HepG2 (cell line): ENCODE measurements around the gene C1RL. TPM values are rescaled to one million over a fixed set of nuclear protein-coding genes. Genes with fewer than 3 reads are reported as not detected.

Experiments used
- ATAC-seq: fragments of 200-7000 bp; cut with Tn5 transposase; 3 replicates; pipeline ENCODE4 v1.9.1; 2020; ENCODE audit warnings: mild to moderate bottlenecking, moderate library complexity
- BruUV-seq: library from RNA; stranded (reverse); fragments of 400-500 nt; replicated peaks from 2 replicates; lab custom pipeline; 2021; lab: Mats Ljungman, UMichigan
- CTCF ChIA-PET: fragments of 300-600 bp; formaldehyde crosslinking; extraction: SDS; loops from one replicate; lab custom pipeline; 2021; ENCODE audit warnings: low total read pairs, inconsistent platforms, low intra/inter-chr PET ratio; lab: Yijun Ruan, JAX
- POLR2A ChIA-PET: fragments of 350-600 bp; sonication (Branson Sonifier 250); formaldehyde crosslinking; loops from one replicate; lab custom pipeline; 2020; ENCODE audit warnings: antibody characterized with exemption, inconsistent platforms; lab: Yijun Ruan, JAX
- DNase-seq: peaks from one replicate; pipeline ENCODE4 v3.0.0-alpha.2; 2015; ENCODE audit warnings: low spot score
- FAIRE-seq: peaks from 3 replicates; lab custom pipeline; 2011; peaks lifted over from hg19 to GRCh38; lab: Jason Lieb, UNC
- H2AFZ ChIP-seq: one replicate; pipeline ENCODE4 v1.6.1; 2011; ENCODE audit warnings: low read length, inconsistent platforms
- H3K27ac ChIP-seq: fragments of 300-600 bp; 3 replicates; pipeline ENCODE4 v1.8.0; 2011; ENCODE audit warnings: mixed run types, mild to moderate bottlenecking, mixed read lengths, low read length, inconsistent platforms; ENCODE audit not compliant: insufficient read depth; ENCODE audit errors: extremely low read length
- H3K27me3 ChIP-seq, 2 experiments: fragments of 200-600 bp in 1 of 2; 2 replicates in 1 of 2; 3 replicates in 1 of 2; pipeline versions ENCODE4 v1.6.0 to v1.8.0; 2011; ENCODE audit warnings: low read length in 2 of 2, mild to moderate bottlenecking in 2 of 2, moderate library complexity in 2 of 2, inconsistent platforms in 1 of 2; ENCODE audit not compliant: insufficient read depth in 2 of 2, control insufficient read depth in 1 of 2
- H3K36me3 ChIP-seq, 2 experiments: fragments of 200-600 bp in 1 of 2; replicated peaks in 1 of 2; 2 replicates in 1 of 2; 3 replicates in 1 of 2; pipeline versions ENCODE4 v1.5.1 to v1.8.0; 2011; ENCODE audit warnings: low read length in 2 of 2, inconsistent platforms in 1 of 2; ENCODE audit not compliant: insufficient read depth in 2 of 2, control insufficient read depth in 1 of 2
- H3K4me1 ChIP-seq: 2 replicates; pipeline ENCODE4 v1.5.1; 2012; ENCODE audit warnings: low read length, inconsistent platforms; ENCODE audit not compliant: insufficient read depth
- H3K4me2 ChIP-seq: 2 replicates; pipeline ENCODE4 v1.6.0; 2011; ENCODE audit warnings: low read depth, low read length, inconsistent platforms
- H3K4me3 ChIP-seq, 3 experiments: fragments of 200-600 bp in 1 of 3; sonication (generic), shearing (Covaris generic) in 1 of 3; replicated peaks in 1 of 3; 2 replicates each; pipeline ENCODE4 v1.5.1; 2011 to 2016; ENCODE audit warnings: low read length in 3 of 3, inconsistent platforms in 2 of 3, low read depth in 2 of 3, mild to moderate bottlenecking in 2 of 3, control low read depth in 1 of 3, mixed read lengths in 1 of 3; ENCODE audit not compliant: insufficient read depth in 1 of 3
- H3K79me2 ChIP-seq: one replicate; pipeline ENCODE4 v1.6.1; 2011; ENCODE audit warnings: low read length, inconsistent platforms; ENCODE audit not compliant: insufficient read depth
- H3K9ac ChIP-seq: 2 replicates; pipeline ENCODE4 v1.6.0; 2011; ENCODE audit warnings: mild to moderate bottlenecking, low read depth, low read length, inconsistent platforms; ENCODE audit not compliant: insufficient read depth
- H3K9me3 ChIP-seq: 2 replicates; pipeline ENCODE4 v1.5.1; 2012; ENCODE audit warnings: mild to moderate bottlenecking, low read length
- H4K20me1 ChIP-seq: 2 replicates; pipeline ENCODE4 v1.6.0; 2011; ENCODE audit warnings: inconsistent platforms, mild to moderate bottlenecking, low read length, moderate library complexity; ENCODE audit not compliant: insufficient read depth
- CENPBD1 ChIP-seq: sonication (generic); formaldehyde crosslinking; IDR thresholded peaks from 2 replicates; pipeline ENCODE4 v1.8.0; 2022; ENCODE audit warnings: missing genetic modification reagents, low read depth, mild to moderate bottlenecking, borderline replicate concordance
- HNRNPH1 ChIP-seq: fragments of 200-400 bp; formaldehyde crosslinking; optimal IDR thresholded peaks from 2 replicates; pipeline ENCODE3; 2017; ENCODE audit warnings: mild to moderate bottlenecking, low read depth, low read length
- IKZF4 ChIP-seq: sonication (generic); formaldehyde crosslinking; IDR thresholded peaks from 2 replicates; pipeline ENCODE4 v1.5.1; 2020; ENCODE audit warnings: borderline replicate concordance, mild to moderate bottlenecking, low read depth, missing genetic modification reagents; ENCODE audit errors: not compliant biosample characterization
- KLF15 ChIP-seq: sonication (generic); formaldehyde crosslinking; IDR thresholded peaks from 2 replicates; pipeline ENCODE4 v1.8.1; 2023; ENCODE audit warnings: borderline replicate concordance, mild to moderate bottlenecking, inconsistent platforms, missing genetic modification reagents, mixed read lengths
- SALL2 ChIP-seq: sonication (generic); formaldehyde crosslinking; IDR thresholded peaks from 2 replicates; pipeline ENCODE4 v1.8.1; 2023; ENCODE audit warnings: mild to moderate bottlenecking, missing genetic modification reagents, inconsistent platforms
- SNAPC5 ChIP-seq: sonication (generic); formaldehyde crosslinking; IDR thresholded peaks from 2 replicates; pipeline ENCODE4 v1.8.1; 2023; ENCODE audit warnings: mild to moderate bottlenecking, missing genetic modification reagents, borderline replicate concordance
- STAG1 ChIP-seq: sonication (generic); formaldehyde crosslinking; IDR thresholded peaks from 2 replicates; pipeline ENCODE4 v1.4.0; 2020; ENCODE audit warnings: missing genetic modification reagents
- TAF15 ChIP-seq: fragments of 200-400 bp; formaldehyde crosslinking; IDR thresholded peaks from one replicate; pipeline ENCODE4 v1.6.1; 2018; ENCODE audit warnings: mild to moderate bottlenecking, low read depth, low read length; ENCODE audit not compliant: poor library complexity, severe bottlenecking
- ZFP62 ChIP-seq: sonication (generic); formaldehyde crosslinking; IDR thresholded peaks from 2 replicates; pipeline ENCODE4 v1.4.0; 2020; ENCODE audit warnings: missing genetic modification reagents
- ZNF17 ChIP-seq: sonication (generic); formaldehyde crosslinking; IDR thresholded peaks from 2 replicates; pipeline ENCODE4 v1.5.0; 2020; ENCODE audit warnings: mild to moderate bottlenecking, missing genetic modification reagents
- ZNF329 ChIP-seq: sonication (generic); formaldehyde crosslinking; IDR thresholded peaks from 2 replicates; pipeline ENCODE4 v1.9.0; 2021; ENCODE audit warnings: low read depth, mild to moderate bottlenecking, missing genetic modification reagents
- ZNF7 ChIP-seq: IDR thresholded peaks from 2 replicates; pipeline ENCODE4 v1.6.1; 2016; ENCODE audit warnings: missing biosample characterization, missing genetic modification reagents
- ZNF788 ChIP-seq: sonication (generic); formaldehyde crosslinking; IDR thresholded peaks from 2 replicates; pipeline ENCODE4 v1.5.0; 2020; ENCODE audit warnings: mild to moderate bottlenecking, missing genetic modification reagents, borderline replicate concordance
- WGBS: methylation state at CpG from one replicate; pipeline ENCODE4 v1.1.6; 2017; ENCODE audit warnings: low lambda C conversion rate; 5-methylcytosine and 5-hydroxymethylcytosine counted together
- in situ Hi-C: cut with HindIII; loops from 2 replicates; pipeline ENCODE4 v1.10.0; 2017; ENCODE audit warnings: low pct_unique_long_range_greater_than_20kb; ENCODE audit not compliant: extremely low pct_ligation_motif_present
- intact Hi-C: fragments of 100-400 bp; cut with micrococcal nuclease; formaldehyde crosslinking; loops from one replicate; pipeline ENCODE4 v1.10.0; 2022; ENCODE audit not compliant: unreplicated experiment
- polyA plus RNA-seq, 8 experiments: library from polyadenylated mRNA; depleted of rRNA in 3 of 8; stranded (reverse) in 7 of 8; unstranded in 1 of 8; fragments of >200 nt; fragmentation: Illumina TruSeq in 4 of 8; extraction: Trizol in 4 of 8; gene quantifications; 2 replicates each; pipeline versions ENCODE4 v1.2.1 to v1.2.3, GENCODE V29; 2011 to 2016; ENCODE audit warnings: low read depth in 4 of 8, missing spikeins in 1 of 8, mixed read lengths in 1 of 8; ENCODE audit not compliant: insufficient read depth in 1 of 8
- total RNA-seq, 5 experiments: library from RNA; depleted of rRNA; stranded (reverse); fragments of >200 nt; fragmentation: Illumina TruSeq; extraction: Trizol; gene quantifications; 2 replicates each; pipeline ENCODE4 v1.2.3, GENCODE V29; 2016; ENCODE audit warnings: low read depth in 1 of 5
- TF ChIP-seq, protein P1 (sequence below): IDR thresholded peaks from 2 replicates; pipeline ENCODE4 v1.6.1; 2016
- TF ChIP-seq, protein P2 (sequence below): sonication (generic); formaldehyde crosslinking; IDR thresholded peaks from 2 replicates; pipeline ENCODE4 v1.8.1; 2023; ENCODE audit warnings: mild to moderate bottlenecking, missing genetic modification reagents
- TF ChIP-seq, protein P3 (sequence below): sonication (generic); formaldehyde crosslinking; IDR thresholded peaks from 2 replicates; pipeline ENCODE4 v1.9.0; 2021; ENCODE audit warnings: missing genetic modification reagents, borderline replicate concordance

Gene C1RL
- total and polyA plus RNA-seq, 2 of the 13 experiments (the other 11 are each of a cell fraction or from before 2014, with no cell fraction given) = 28.9 to 53.1 TPM

- TF ChIP-seq CENPBD1 (CRISPR knock-in tag) = no peak
- no peak for TF ChIP-seq STAG1 (CRISPR knock-in tag)
- TF ChIP-seq ZNF7 (CRISPR knock-in tag) = no peak
- TF ChIP-seq ZFP62 (CRISPR knock-in tag) = no peak
- no peak for TF ChIP-seq ZNF329 (CRISPR knock-in tag)
- no peak for TF ChIP-seq KLF15
- TF ChIP-seq SNAPC5 (CRISPR knock-in tag) = no peak
Measured at GRCh38 chr12:7154042-7154441, 45.0 kb upstream of the C1RL start (continued).

DNA sequence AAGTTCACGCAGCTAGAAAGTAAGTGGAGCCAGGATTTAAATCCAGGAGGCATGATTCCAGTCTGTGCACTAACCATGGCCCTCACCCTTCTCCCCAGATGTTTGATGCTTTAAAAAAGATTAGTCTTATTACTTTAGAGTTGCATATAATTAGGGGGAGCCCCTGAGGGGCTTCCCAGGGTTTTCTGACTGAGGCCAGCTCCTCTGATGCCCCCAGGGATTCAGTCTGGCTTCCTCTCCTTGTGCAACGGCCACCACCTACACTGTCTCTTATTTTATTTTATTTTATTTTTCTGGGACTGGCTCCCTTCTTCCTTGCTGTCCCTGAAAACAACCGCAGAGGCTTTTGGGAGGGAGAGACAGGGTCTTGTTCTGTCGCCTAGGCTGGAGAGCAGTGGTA is 43.8 kb upstream of the C1RL start:
- no peaks in the 10 kb centered on the region for H3K27me3 ChIP-seq
- ChIA-PET CTCF (no interaction called here), POLR2A (interaction anchor here (0.6 kb wide), 1 partner anchor 808 kb away, joined by 3 read pairs; no protein-coding TSS in a partner anchor)
- no peak overlapping the region for H3K4me3 ChIP-seq
- no TSS peak for BruUV-seq
- no peak overlapping the region for H3K9ac ChIP-seq
- in situ Hi-C loops (no loop called here), intact Hi-C loops (no loop called here)
- H3K79me2 ChIP-seq = no peaks in the 10 kb centered on the region
- FAIRE-seq (no peak), ATAC-seq (no peak), DNase-seq (no peak)
- 98% methylated on average over 4 of the region's 4 CpGs for WGBS
- H4K20me1 ChIP-seq = no peaks in the 10 kb centered on the region
- H3K9me3 ChIP-seq = no peaks in the 10 kb centered on the region
- H3K27ac ChIP-seq = no peak overlapping the region
- no peaks in the 10 kb centered on the region for H3K4me1 ChIP-seq
- H3K36me3 ChIP-seq = peaks cover 36 to 56% of the 10 kb centered on the region in 2 experiments; a peak in 4 of 5 replicates
- H3K4me2 ChIP-seq = no peak overlapping the region
- no peak overlapping the region for H2AFZ ChIP-seq
- TF ChIP-seq TAF15 (no peak), IKZF4 (CRISPR knock-in tag) (no peak), SALL2 (CRISPR knock-in tag) (no peak), ZNF17 (CRISPR knock-in tag) (no peak), HNRNPH1 (no peak), ZNF788 (no peak)
- TF ChIP-seq, protein P1, sequence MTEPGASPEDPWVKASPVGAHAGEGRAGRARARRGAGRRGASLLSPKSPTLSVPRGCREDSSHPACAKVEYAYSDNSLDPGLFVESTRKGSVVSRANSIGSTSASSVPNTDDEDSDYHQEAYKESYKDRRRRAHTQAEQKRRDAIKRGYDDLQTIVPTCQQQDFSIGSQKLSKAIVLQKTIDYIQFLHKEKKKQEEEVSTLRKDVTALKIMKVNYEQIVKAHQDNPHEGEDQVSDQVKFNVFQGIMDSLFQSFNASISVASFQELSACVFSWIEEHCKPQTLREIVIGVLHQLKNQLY (CRISPR knock-in tag) = no peak
- TF ChIP-seq, protein P2, sequence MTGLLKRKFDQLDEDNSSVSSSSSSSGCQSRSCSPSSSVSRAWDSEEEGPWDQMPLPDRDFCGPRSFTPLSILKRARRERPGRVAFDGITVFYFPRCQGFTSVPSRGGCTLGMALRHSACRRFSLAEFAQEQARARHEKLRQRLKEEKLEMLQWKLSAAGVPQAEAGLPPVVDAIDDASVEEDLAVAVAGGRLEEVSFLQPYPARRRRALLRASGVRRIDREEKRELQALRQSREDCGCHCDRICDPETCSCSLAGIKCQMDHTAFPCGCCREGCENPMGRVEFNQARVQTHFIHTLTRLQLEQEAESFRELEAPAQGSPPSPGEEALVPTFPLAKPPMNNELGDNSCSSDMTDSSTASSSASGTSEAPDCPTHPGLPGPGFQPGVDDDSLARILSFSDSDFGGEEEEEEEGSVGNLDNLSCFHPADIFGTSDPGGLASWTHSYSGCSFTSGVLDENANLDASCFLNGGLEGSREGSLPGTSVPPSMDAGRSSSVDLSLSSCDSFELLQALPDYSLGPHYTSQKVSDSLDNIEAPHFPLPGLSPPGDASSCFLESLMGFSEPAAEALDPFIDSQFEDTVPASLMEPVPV (CRISPR knock-in tag) = no peak
- TF ChIP-seq, protein P3, sequence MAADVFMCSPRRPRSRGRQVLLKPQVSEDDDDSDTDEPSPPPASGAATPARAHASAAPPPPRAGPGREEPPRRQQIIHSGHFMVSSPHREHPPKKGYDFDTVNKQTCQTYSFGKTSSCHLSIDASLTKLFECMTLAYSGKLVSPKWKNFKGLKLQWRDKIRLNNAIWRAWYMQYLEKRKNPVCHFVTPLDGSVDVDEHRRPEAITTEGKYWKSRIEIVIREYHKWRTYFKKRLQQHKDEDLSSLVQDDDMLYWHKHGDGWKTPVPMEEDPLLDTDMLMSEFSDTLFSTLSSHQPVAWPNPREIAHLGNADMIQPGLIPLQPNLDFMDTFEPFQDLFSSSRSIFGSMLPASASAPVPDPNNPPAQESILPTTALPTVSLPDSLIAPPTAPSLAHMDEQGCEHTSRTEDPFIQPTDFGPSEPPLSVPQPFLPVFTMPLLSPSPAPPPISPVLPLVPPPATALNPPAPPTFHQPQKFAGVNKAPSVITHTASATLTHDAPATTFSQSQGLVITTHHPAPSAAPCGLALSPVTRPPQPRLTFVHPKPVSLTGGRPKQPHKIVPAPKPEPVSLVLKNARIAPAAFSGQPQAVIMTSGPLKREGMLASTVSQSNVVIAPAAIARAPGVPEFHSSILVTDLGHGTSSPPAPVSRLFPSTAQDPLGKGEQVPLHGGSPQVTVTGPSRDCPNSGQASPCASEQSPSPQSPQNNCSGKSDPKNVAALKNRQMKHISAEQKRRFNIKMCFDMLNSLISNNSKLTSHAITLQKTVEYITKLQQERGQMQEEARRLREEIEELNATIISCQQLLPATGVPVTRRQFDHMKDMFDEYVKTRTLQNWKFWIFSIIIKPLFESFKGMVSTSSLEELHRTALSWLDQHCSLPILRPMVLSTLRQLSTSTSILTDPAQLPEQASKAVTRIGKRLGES (CRISPR knock-in tag) = no peak
